GM12878 (cell line): ENCODE results near the gene SPG7.

ENCODE experiments used
- BRCA1 ChIP-seq: IDR thresholded peaks from 2 replicates; pipeline ENCODE4 v1.6.1; 2011; ENCODE audit warnings: low read depth, low read length, improper control_type of control experiment
- EZH2 ChIP-seq: IDR thresholded peaks from 2 replicates; pipeline ENCODE4 v1.6.1; 2012; ENCODE audit warnings: low read depth, mild to moderate bottlenecking, control low read depth, inconsistent platforms, low read length, borderline replicate concordance; ENCODE audit not compliant: control insufficient read depth
- NR2F1 ChIP-seq: fragments of 450-650 bp; conservative IDR thresholded peaks from 2 replicates; pipeline ENCODE4 v1.6.1; 2017; ENCODE audit warnings: mild to moderate bottlenecking
- POLR2AphosphoS5 ChIP-seq: IDR thresholded peaks from 2 replicates; pipeline ENCODE4 v1.6.1; 2011; ENCODE audit warnings: mild to moderate bottlenecking, low read length, inconsistent platforms
- RCOR1 ChIP-seq: conservative IDR thresholded peaks from 2 replicates; pipeline ENCODE4 v1.6.1; 2012; ENCODE audit warnings: low read depth, low read length, improper control_type of control experiment
- TF ChIP-seq, protein P1 (sequence below): fragments of 450-650 bp; IDR thresholded peaks from 2 replicates; pipeline ENCODE4 v1.6.1; 2017; ENCODE audit warnings: mild to moderate bottlenecking, moderate library complexity
- TF ChIP-seq, protein P2 (sequence below), 3 experiments: IDR thresholded peaks in 2 of 3; conservative IDR thresholded peaks in 1 of 3; 2 replicates each; pipeline ENCODE4 v1.5.1; 2011; ENCODE audit warnings: low read depth in 3 of 3, low read length in 3 of 3, mild to moderate bottlenecking in 3 of 3, control low read depth in 2 of 3, moderate library complexity in 2 of 3, inconsistent platforms in 1 of 3, mixed read lengths in 1 of 3; ENCODE audit not compliant: control insufficient read depth in 2 of 3, insufficient read depth in 1 of 3; ENCODE audit errors: extremely low read depth in 1 of 3
- TF ChIP-seq, protein P3 (sequence below): IDR thresholded peaks from 2 replicates; pipeline ENCODE4 v1.6.1; 2012; ENCODE audit warnings: mild to moderate bottlenecking, low read depth, low read length

DNA sequence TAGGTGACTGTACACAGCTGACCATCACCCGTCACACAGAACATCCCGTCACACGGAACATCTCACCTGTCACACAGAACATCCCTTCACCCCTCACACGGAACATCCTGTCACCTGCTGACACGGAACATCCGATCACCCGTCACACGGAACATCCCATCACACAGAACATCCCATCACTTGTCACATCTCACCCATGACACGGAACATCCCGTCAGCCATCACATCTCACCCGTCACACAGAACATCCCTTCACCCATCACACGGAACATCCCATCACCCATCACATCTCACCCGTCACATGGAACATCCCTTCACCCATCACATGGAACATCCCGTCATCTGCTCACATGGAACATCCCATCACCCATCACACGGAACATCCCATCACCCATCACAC, 71.1 kb downstream of the SPG7 start:
- TF ChIP-seq BRCA1 (no peak), POLR2AphosphoS5 (no peak), NR2F1 (no peak), RCOR1 (no peak), EZH2 (no peak)
- TF ChIP-seq, protein P1, sequence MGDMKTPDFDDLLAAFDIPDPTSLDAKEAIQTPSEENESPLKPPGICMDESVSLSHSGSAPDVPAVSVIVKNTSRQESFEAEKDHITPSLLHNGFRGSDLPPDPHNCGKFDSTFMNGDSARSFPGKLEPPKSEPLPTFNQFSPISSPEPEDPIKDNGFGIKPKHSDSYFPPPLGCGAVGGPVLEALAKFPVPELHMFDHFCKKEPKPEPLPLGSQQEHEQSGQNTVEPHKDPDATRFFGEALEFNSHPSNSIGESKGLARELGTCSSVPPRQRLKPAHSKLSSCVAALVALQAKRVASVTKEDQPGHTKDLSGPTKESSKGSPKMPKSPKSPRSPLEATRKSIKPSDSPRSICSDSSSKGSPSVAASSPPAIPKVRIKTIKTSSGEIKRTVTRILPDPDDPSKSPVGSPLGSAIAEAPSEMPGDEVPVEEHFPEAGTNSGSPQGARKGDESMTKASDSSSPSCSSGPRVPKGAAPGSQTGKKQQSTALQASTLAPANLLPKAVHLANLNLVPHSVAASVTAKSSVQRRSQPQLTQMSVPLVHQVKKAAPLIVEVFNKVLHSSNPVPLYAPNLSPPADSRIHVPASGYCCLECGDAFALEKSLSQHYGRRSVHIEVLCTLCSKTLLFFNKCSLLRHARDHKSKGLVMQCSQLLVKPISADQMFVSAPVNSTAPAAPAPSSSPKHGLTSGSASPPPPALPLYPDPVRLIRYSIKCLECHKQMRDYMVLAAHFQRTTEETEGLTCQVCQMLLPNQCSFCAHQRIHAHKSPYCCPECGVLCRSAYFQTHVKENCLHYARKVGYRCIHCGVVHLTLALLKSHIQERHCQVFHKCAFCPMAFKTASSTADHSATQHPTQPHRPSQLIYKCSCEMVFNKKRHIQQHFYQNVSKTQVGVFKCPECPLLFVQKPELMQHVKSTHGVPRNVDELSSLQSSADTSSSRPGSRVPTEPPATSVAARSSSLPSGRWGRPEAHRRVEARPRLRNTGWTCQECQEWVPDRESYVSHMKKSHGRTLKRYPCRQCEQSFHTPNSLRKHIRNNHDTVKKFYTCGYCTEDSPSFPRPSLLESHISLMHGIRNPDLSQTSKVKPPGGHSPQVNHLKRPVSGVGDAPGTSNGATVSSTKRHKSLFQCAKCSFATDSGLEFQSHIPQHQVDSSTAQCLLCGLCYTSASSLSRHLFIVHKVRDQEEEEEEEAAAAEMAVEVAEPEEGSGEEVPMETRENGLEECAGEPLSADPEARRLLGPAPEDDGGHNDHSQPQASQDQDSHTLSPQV = no peak
- TF ChIP-seq, protein P2, sequence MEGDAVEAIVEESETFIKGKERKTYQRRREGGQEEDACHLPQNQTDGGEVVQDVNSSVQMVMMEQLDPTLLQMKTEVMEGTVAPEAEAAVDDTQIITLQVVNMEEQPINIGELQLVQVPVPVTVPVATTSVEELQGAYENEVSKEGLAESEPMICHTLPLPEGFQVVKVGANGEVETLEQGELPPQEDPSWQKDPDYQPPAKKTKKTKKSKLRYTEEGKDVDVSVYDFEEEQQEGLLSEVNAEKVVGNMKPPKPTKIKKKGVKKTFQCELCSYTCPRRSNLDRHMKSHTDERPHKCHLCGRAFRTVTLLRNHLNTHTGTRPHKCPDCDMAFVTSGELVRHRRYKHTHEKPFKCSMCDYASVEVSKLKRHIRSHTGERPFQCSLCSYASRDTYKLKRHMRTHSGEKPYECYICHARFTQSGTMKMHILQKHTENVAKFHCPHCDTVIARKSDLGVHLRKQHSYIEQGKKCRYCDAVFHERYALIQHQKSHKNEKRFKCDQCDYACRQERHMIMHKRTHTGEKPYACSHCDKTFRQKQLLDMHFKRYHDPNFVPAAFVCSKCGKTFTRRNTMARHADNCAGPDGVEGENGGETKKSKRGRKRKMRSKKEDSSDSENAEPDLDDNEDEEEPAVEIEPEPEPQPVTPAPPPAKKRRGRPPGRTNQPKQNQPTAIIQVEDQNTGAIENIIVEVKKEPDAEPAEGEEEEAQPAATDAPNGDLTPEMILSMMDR (IDR thresholded peaks at IDR 0.05 in 2 of 3, conservative IDR thresholded peaks at IDR 0.05 in 1 of 3; ENCODE audit: control insufficient read depth in 2 of 3, extremely low read depth in 1 of 3, insufficient read depth in 1 of 3, low read depth in 3 of 3, low read length in 3 of 3) = no peak
- TF ChIP-seq, protein P3, sequence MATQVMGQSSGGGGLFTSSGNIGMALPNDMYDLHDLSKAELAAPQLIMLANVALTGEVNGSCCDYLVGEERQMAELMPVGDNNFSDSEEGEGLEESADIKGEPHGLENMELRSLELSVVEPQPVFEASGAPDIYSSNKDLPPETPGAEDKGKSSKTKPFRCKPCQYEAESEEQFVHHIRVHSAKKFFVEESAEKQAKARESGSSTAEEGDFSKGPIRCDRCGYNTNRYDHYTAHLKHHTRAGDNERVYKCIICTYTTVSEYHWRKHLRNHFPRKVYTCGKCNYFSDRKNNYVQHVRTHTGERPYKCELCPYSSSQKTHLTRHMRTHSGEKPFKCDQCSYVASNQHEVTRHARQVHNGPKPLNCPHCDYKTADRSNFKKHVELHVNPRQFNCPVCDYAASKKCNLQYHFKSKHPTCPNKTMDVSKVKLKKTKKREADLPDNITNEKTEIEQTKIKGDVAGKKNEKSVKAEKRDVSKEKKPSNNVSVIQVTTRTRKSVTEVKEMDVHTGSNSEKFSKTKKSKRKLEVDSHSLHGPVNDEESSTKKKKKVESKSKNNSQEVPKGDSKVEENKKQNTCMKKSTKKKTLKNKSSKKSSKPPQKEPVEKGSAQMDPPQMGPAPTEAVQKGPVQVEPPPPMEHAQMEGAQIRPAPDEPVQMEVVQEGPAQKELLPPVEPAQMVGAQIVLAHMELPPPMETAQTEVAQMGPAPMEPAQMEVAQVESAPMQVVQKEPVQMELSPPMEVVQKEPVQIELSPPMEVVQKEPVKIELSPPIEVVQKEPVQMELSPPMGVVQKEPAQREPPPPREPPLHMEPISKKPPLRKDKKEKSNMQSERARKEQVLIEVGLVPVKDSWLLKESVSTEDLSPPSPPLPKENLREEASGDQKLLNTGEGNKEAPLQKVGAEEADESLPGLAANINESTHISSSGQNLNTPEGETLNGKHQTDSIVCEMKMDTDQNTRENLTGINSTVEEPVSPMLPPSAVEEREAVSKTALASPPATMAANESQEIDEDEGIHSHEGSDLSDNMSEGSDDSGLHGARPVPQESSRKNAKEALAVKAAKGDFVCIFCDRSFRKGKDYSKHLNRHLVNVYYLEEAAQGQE = no peak
